Stimulated activated CD4-positive, alpha-beta T cell treated with anti-CD3 and anti-CD28 coated beads, Interleukin-12 subunit alpha, Interleukin-12 subunit beta, amount 100 ng/mL, for 48 hours (primary cell): ENCODE results near the gene KCMF1.

Experiments
- DNase-seq, 3 donors: peaks; one replicate each; pipeline ENCODE4 v3.0.0-alpha.2; 2020; ENCODE audit warnings: low read depth in 2 of 3, low spot score in 1 of 3

The KCMF1 gene

GRCh38 chr2:84956334-84957297 is 14.3 kb upstream of the KCMF1 start:
- DNase-seq, result no peak

- no peak for DNase-seq
These were observed 13.2 kb upstream of the KCMF1 start for GRCh38 chr2:84957771-84958134.

- DNase-seq, result no peak
These were observed 12.6 kb upstream of the KCMF1 start for GRCh38 chr2:84958135-84959059.

GRCh38 chr2:84959095-84959565 is 11.8 kb upstream of the KCMF1 start:
- no peak for DNase-seq

GRCh38 chr2:84959566-84960506 is 11.1 kb upstream of the KCMF1 start:
- DNase-seq, result no peak

- DNase-seq, result no peak
These were observed 8.0 kb upstream of the KCMF1 start for GRCh38 chr2:84962917-84963316.

- DNase-seq, result no peak
These were observed 7.7 kb upstream of the KCMF1 start for GRCh38 chr2:84963323-84963691.

GRCh38 chr2:84963692-84964405 is 7.1 kb upstream of the KCMF1 start:
- no peak for DNase-seq

GRCh38 chr2:84964406-84965191 is 6.4 kb upstream of the KCMF1 start:
- DNase-seq, result no peak

GRCh38 chr2:84965192-84965516 is 5.8 kb upstream of the KCMF1 start:
- no peak for DNase-seq

GRCh38 chr2:84965827-84966226 is 5.1 kb upstream of the KCMF1 start:
- no peak for DNase-seq

- no peak for DNase-seq
These were observed 4.2 kb upstream of the KCMF1 start for GRCh38 chr2:84966731-84967130.

- no peak for DNase-seq
These were observed 1.3 kb upstream of the KCMF1 start for GRCh38 chr2:84969511-84970209.

GRCh38 chr2:84970210-84970867 is 622 bp upstream of the KCMF1 start:
- DNase-seq, result peak in 2 of 3 donors; percentile 29 to 45

- DNase-seq, result peak; percentile 21 to 59 (median 32)
These were observed 697 bp downstream of the KCMF1 start for GRCh38 chr2:84971510-84972206.

- DNase-seq, result no peak
These were observed 1.3 kb downstream of the KCMF1 start for GRCh38 chr2:84972207-84972783.

- no peak for DNase-seq
These were observed 2.0 kb downstream of the KCMF1 start for GRCh38 chr2:84972932-84973331.
